K562 (cell line): Measurements from ENCODE around the gene SLC4A11.

Source experiments
- CTCF ChIP-seq, 3 experiments: IDR thresholded peaks in 2 of 3; conservative IDR thresholded peaks in 1 of 3; 2 replicates each; pipeline ENCODE4 v1.5.1; 2011 to 2012; ENCODE audit warnings: low read length in 3 of 3, mild to moderate bottlenecking in 3 of 3, control low read depth in 2 of 3, improper control_type of control experiment in 1 of 3, inconsistent platforms in 1 of 3, low read depth in 1 of 3, mixed read lengths in 1 of 3, moderate library complexity in 1 of 3; ENCODE audit not compliant: insufficient read depth in 2 of 3
- PHF20 ChIP-seq: fragments of 450-650 bp; IDR thresholded peaks from 2 replicates; pipeline ENCODE4 v1.6.1; 2018; ENCODE audit not compliant: partially characterized antibody
- U2AF1 ChIP-seq: fragments of 200-400 bp; formaldehyde crosslinking; optimal IDR thresholded peaks from 2 replicates; pipeline ENCODE3; 2017; ENCODE audit warnings: mild to moderate bottlenecking, low read depth, low read length, moderate library complexity

GRCh38 chr20:3239867-3240775 lies 1.1 kb upstream of the SLC4A11 start:
- TF ChIP-seq U2AF1 (no peak), CTCF (IDR thresholded peaks at IDR 0.05 in 2 of 3, conservative IDR thresholded peaks at IDR 0.05 in 1 of 3; ENCODE audit: insufficient read depth in 2 of 3, low read depth in 1 of 3, low read length in 3 of 3) (no peak), PHF20 (no peak)
